ENCODE measurements around the gene TAS2R41. TPM values are rescaled to one million over a fixed set of nuclear protein-coding genes. Genes with fewer than 3 reads are reported as not detected.
"Not testable (repeated sequence)": the region's sequence is repeated elsewhere in the genome, so short reads cannot be mapped to it uniquely, and the experiment has no call there.

Gene TAS2R41
- total and polyA plus RNA-seq, 12 donors, result 0.28 TPM; not detected in 11

DNA sequence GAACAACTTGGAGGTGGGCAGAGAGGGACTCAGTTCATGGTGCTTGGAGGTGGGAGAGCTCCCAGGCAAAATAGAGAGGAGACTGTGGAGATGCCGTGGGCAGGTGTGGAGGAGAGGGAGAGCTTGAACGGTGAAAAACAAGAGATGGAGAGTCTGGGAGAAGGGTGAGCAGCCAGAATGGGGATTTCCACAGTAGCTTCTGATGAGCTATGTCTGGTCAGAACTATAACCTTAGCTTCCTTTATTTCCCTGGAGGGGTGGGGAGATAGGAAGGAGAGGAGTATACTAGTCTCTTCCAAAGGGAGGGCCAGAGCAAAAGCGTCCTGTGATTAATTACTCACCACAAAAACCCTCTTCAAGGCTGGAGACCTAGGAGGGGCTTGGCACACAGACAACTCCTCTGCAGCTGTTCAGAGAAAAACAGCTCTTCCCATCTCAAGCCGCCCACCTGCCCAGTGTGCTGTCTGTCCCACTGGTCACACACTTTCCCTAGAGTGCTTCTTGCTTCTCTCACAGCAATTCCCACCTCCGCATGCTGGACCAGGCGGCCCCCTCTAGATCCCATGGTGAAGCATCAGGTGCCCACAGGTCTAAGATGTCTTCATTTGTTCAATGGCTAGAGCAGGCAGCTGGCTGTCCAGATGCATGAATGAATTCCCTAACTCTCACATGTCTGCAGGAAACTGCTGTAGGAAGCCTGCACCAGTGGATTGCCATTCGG lies 41.9 kb downstream of the TAS2R41 start:
- 58 to 64% (median 61%) methylated on average over 7 of the region's 7 CpGs for WGBS, 4 donors
- intact Hi-C loops (cut with DNase I), result no loop called here
- Histone ChIP-seq H3K9me3 (replicated peaks in 1 of 3) (no peaks in the 10 kb centered on the region), H3K4me1 (replicated peaks in 1 of 2) (peaks cover 0 to 5% of the 10 kb centered on the region in 2 donors), H3K27ac (no peak overlapping the region), H3K4me3 (no peak overlapping the region), H3K36me3 (replicated peaks in 1 of 2) (no peaks in the 10 kb centered on the region), H3K27me3 (no peaks in the 10 kb centered on the region)
- TF ChIP-seq, protein P1, sequence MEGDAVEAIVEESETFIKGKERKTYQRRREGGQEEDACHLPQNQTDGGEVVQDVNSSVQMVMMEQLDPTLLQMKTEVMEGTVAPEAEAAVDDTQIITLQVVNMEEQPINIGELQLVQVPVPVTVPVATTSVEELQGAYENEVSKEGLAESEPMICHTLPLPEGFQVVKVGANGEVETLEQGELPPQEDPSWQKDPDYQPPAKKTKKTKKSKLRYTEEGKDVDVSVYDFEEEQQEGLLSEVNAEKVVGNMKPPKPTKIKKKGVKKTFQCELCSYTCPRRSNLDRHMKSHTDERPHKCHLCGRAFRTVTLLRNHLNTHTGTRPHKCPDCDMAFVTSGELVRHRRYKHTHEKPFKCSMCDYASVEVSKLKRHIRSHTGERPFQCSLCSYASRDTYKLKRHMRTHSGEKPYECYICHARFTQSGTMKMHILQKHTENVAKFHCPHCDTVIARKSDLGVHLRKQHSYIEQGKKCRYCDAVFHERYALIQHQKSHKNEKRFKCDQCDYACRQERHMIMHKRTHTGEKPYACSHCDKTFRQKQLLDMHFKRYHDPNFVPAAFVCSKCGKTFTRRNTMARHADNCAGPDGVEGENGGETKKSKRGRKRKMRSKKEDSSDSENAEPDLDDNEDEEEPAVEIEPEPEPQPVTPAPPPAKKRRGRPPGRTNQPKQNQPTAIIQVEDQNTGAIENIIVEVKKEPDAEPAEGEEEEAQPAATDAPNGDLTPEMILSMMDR (IDR thresholded peaks at IDR 0.05), result no peak
- no peak for TF ChIP-seq POLR2A (IDR thresholded peaks at IDR 0.05)
- peak in 1 of 7 donors; percentile 20 for DNase-seq

- H3K36me3 ChIP-seq (replicated peaks in 1 of 2); intact Hi-C loops (cut with DNase I); H3K9me3 ChIP-seq (replicated peaks in 1 of 3); DNase-seq; H3K4me1 ChIP-seq (replicated peaks in 1 of 2); H3K4me3 ChIP-seq; H3K27ac ChIP-seq; H3K27me3 ChIP-seq: not testable (repeated sequence)
- no CpG with 5 or more reads among the region's 9 CpGs for WGBS, 4 donors
Observed at GRCh38 chr7:143522309-143522916, 44.7 kb downstream of the TAS2R41 start.

Other genes with a start within 250 kb of the TAS2R41 start
- gene GSTK1, start 214.4 kb upstream of the TAS2R41 start, total RNA-seq, result 100 to 1,000 TPM; 155 to 333 (median 210) TPM
- gene GSTK1, start 214.4 kb upstream of the TAS2R41 start, polyA plus RNA-seq, result 100 to 1,000 TPM; 173 to 240 (median 229) TPM
- gene TMEM139, start 192.9 kb upstream of the TAS2R41 start, total RNA-seq, result 1 to 10 TPM in 7 of 9 donors, under 1 TPM in 2; 0.54 to 4.8 (median 2.4) TPM
- 1 to 10 TPM; 1.9 to 7.5 (median 3.9) TPM for gene TMEM139, start 192.9 kb upstream of the TAS2R41 start, polyA plus RNA-seq
- 10 to 100 TPM in 7 of 9 donors, 1 to 10 TPM in 2; 8.9 to 25.4 (median 13.4) TPM for gene CASP2, start 189.5 kb upstream of the TAS2R41 start, total RNA-seq
- gene CASP2, start 189.5 kb upstream of the TAS2R41 start, polyA plus RNA-seq, result 10 to 100 TPM in 1 of 3 donors, 1 to 10 TPM in 2; 4.6 to 16.1 (median 5.3) TPM
- under 1 TPM in 2 of 9 donors, not detected in 7; under 0.01 to 0.18 TPM for gene CLCN1, start 161.8 kb upstream of the TAS2R41 start, total RNA-seq
- under 1 TPM in 2 of 3 donors, not detected in 1; 0.07 to 0.32 TPM for gene CLCN1, start 161.8 kb upstream of the TAS2R41 start, polyA plus RNA-seq
- gene FAM131B, start 115.2 kb upstream of the TAS2R41 start, total RNA-seq, result 1 to 10 TPM in 2 of 9 donors, under 1 TPM in 7; 0.10 to 1.7 (median 0.57) TPM
- under 1 TPM; 0.20 to 0.40 (median 0.29) TPM for gene FAM131B, start 115.2 kb upstream of the TAS2R41 start, polyA plus RNA-seq
- gene ZYX, start 96.5 kb upstream of the TAS2R41 start, total RNA-seq, result 100 to 1,000 TPM in 2 of 9 donors, 10 to 100 TPM in 6, 1 to 10 TPM in 1; 5.0 to 112 (median 76.9) TPM
- 100 to 1,000 TPM in 2 of 3 donors, 10 to 100 TPM in 1; 34.8 to 152 (median 117) TPM for gene ZYX, start 96.5 kb upstream of the TAS2R41 start, polyA plus RNA-seq
- 1 to 10 TPM in 1 of 9 donors, under 1 TPM in 5, not detected in 3; 0.14 to 1.3 (median 0.51) TPM for gene EPHA1, start 69.0 kb upstream of the TAS2R41 start, total RNA-seq
- gene EPHA1, start 69.0 kb upstream of the TAS2R41 start, polyA plus RNA-seq, result 1 to 10 TPM in 1 of 3 donors, under 1 TPM in 2; 0.07 to 1.2 (median 0.40) TPM
- gene TAS2R60, start 34.4 kb upstream of the TAS2R41 start, total RNA-seq, result under 1 TPM in 1 of 9 donors, not detected in 8; 0.42 TPM
- not detected for gene TAS2R60, start 34.4 kb upstream of the TAS2R41 start, polyA plus RNA-seq
- gene CTAGE15, start 93.9 kb downstream of the TAS2R41 start, total RNA-seq, result under 1 TPM in 1 of 9 donors, not detected in 8; 0.22 TPM
- under 1 TPM in 1 of 3 donors, not detected in 2; 0.09 TPM for gene CTAGE15, start 93.9 kb downstream of the TAS2R41 start, polyA plus RNA-seq
- 1 to 10 TPM; 1.2 to 8.9 (median 2.7) TPM for gene TCAF2, start 143.1 kb downstream of the TAS2R41 start, total RNA-seq
- 1 to 10 TPM; 1.1 to 2.3 (median 1.8) TPM for gene TCAF2, start 143.1 kb downstream of the TAS2R41 start, polyA plus RNA-seq